ENCODE measurements around the gene LRRC10B. TPM values are rescaled to one million over a fixed set of nuclear protein-coding genes. Genes with fewer than 3 reads are reported as not detected.

LRRC10B gene
- total RNA-seq, 4 donors from 2014 or later, result 0.22 to 3.0 (median 0.66) TPM

- Histone ChIP-seq H3K27me3 (peaks cover 13% of the 10 kb centered on the region), H3K9me3 (no peaks in the 10 kb centered on the region), H3K36me3 (no peaks in the 10 kb centered on the region), H3K4me1 (peaks cover 13 to 20% of the 10 kb centered on the region in 2 donors), H3K4me3 (replicated peaks in 1 of 3) (peak overlapping the region in 1 of 3 donors; percentile 19), H3K27ac (no peak overlapping the region)
- TF ChIP-seq POLR2A (IDR thresholded peaks at IDR 0.05) (no peak), CTCF (IDR thresholded peaks at IDR 0.05) (peak; percentile 29 to 83 (median 74))
- intact Hi-C loops (cut with DNase I), result loop anchor here (10.0 kb wide), 1 partner anchor 65 kb away; no protein-coding TSS in a partner anchor
- peak; percentile 79 to 80 for DNase-seq
- 14 to 60% methylated on average over 1 to 26 of the region's 117 CpGs for WGBS, 2 donors
Observed at GRCh38 chr11:61509043-61510029, 787 bp downstream of the LRRC10B start.

DNA sequence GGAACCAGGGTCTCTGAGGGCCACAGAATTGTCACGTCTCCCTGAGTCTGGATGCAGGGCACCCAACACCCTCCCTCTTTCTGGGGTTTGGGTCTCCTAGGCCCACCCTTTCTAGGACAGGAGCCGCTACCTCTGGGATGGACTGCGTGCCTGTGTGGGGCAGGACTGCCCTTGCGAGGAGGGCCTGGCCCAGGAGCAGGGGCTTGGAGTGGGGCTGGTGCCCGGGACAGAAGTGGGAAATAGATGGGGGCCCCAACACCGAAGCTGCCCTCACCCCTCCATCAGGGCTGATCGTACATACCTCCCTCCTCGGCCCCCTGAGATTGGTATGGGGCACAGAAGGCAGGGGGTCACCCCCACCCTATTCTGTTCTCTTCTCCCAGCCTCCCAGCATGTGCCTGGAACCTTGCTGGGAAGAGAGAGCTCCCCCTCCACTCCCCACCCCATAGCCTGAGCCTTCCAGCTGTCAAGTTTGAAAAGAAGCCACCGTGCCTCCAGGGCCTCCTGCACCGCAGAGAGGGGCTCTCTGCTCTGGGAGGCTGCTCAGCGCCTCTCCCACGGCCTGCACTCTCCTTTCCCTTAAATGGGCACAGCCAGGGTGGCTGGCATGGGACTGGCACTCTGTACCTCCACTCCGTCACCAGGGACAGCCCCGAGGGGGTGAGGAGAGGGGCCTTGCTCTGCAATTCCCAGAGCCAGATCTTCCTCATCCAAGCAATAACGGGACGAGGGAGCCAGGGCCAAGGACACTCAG, 1.8 kb downstream of the LRRC10B start:
- 85 to 90% methylated on average over 15 to 16 of the region's 16 CpGs for WGBS, 2 donors
- intact Hi-C loops (cut with DNase I), result loop anchor here (10.0 kb wide), 1 partner anchor 66 kb away; no protein-coding TSS in a partner anchor
- H3K36me3 ChIP-seq, result no peaks in the 10 kb centered on the region
- no peak overlapping the region for H3K27ac ChIP-seq
- H3K9me3 ChIP-seq, result no peaks in the 10 kb centered on the region
- no peak for DNase-seq
- H3K27me3 ChIP-seq, result peaks cover 13% of the 10 kb centered on the region
- no peak overlapping the region for H3K4me3 ChIP-seq (replicated peaks in 1 of 3)
- H3K4me1 ChIP-seq, result peaks cover 13 to 20% of the 10 kb centered on the region in 2 donors
- TF ChIP-seq CTCF (IDR thresholded peaks at IDR 0.05) (no peak), POLR2A (IDR thresholded peaks at IDR 0.05) (no peak)

DNA sequence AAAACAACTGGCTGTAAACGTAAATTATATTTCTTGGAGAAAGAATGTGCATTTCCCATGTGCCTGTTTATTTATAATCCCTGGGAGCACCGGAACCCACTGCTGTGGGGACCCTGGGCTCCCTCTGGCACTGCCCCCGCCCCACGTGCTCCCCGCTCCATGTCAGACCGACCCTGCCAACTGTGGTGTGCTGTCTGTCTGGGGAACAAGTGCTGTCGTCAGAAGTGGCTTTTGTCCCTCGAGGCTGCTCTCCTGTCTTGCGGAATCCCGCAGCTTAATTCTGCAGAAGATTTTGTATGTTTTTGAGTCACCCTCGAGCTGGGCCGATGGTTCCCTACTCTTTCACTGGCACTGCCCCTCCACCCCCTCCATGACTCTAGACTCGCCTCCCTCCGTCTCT, 2.4 kb downstream of the LRRC10B start:
- intact Hi-C loops (cut with DNase I), result loop anchor here (10.0 kb wide), 1 partner anchor 66 kb away; no protein-coding TSS in a partner anchor
- Histone ChIP-seq H3K27ac (no peak overlapping the region), H3K4me1 (peaks cover 13 to 20% of the 10 kb centered on the region in 2 donors), H3K4me3 (replicated peaks in 1 of 3) (no peak overlapping the region), H3K27me3 (peaks cover 13% of the 10 kb centered on the region), H3K9me3 (no peaks in the 10 kb centered on the region), H3K36me3 (no peaks in the 10 kb centered on the region)
- TF ChIP-seq POLR2A (IDR thresholded peaks at IDR 0.05) (no peak), CTCF (IDR thresholded peaks at IDR 0.05) (no peak)
- 57 to 67% methylated on average over 14 of the region's 14 CpGs for WGBS, 2 donors
- no peak for DNase-seq

GRCh38 chr11:61511383-61511782, 2.8 kb downstream of the LRRC10B start:
- no peak for DNase-seq
- no peak overlapping the region for H3K27ac ChIP-seq
- TF ChIP-seq POLR2A (IDR thresholded peaks at IDR 0.05), result no peak
- H3K27me3 ChIP-seq, result peaks cover 13% of the 10 kb centered on the region
- H3K36me3 ChIP-seq, result no peaks in the 10 kb centered on the region
- 67 to 75% methylated on average over 3 of the region's 3 CpGs for WGBS, 2 donors
- peaks cover 13 to 20% of the 10 kb centered on the region in 2 donors for H3K4me1 ChIP-seq
- H3K9me3 ChIP-seq, result no peaks in the 10 kb centered on the region
- intact Hi-C loops (cut with DNase I), result loop anchor here (10.0 kb wide), 1 partner anchor 67 kb away; no protein-coding TSS in a partner anchor
- no peak overlapping the region for H3K4me3 ChIP-seq (replicated peaks in 1 of 3)

- H3K9me3 ChIP-seq, result no peaks in the 10 kb centered on the region
- H3K27ac ChIP-seq, result no peak overlapping the region
- H3K4me3 ChIP-seq (replicated peaks in 1 of 3), result no peak overlapping the region
- peaks cover 13 to 20% of the 10 kb centered on the region in 2 donors for H3K4me1 ChIP-seq
- 82 to 87% methylated on average over 3 to 4 of the region's 4 CpGs for WGBS, 2 donors
- no peaks in the 10 kb centered on the region for H3K36me3 ChIP-seq
- DNase-seq, result no peak
- TF ChIP-seq CTCF (IDR thresholded peaks at IDR 0.05), result no peak
- no peak for TF ChIP-seq POLR2A (IDR thresholded peaks at IDR 0.05)
- H3K27me3 ChIP-seq, result peaks cover 13% of the 10 kb centered on the region
- intact Hi-C loops (cut with DNase I), result loop anchor here (10.0 kb wide), 1 partner anchor 68 kb away; no protein-coding TSS in a partner anchor
Observed at GRCh38 chr11:61512435-61512834, 3.9 kb downstream of the LRRC10B start.

All from thyroid gland (tissue), 4 donors.